ENCODE measurements around the gene RUNX3. TPM values are rescaled to one million over a fixed set of nuclear protein-coding genes. Genes with fewer than 3 reads are reported as not detected.

Gene RUNX3
- total RNA-seq, 6 donors from 2014 or later = 4.2 to 15.6 (median 10.1) TPM

DNA sequence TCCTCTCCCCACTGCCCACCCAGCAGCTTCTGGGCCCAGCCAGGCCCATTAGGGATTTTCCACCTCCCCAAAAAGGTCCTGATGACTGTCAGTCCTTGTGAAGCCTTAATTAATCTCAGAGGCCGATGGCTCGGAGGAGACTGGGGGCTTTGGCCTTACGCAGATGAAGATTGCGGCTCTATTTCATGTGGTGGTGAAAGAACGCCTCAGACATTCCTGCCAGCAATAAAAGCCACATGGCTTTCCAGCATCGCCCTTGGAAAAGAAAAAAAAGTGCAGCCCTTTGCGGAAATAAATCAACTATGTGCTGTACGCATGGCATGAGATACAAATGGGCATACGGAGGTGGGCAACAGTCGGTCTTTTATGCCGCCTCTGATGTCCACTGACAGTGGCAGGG lies 6.6 kb upstream of the RUNX3 start:
- Histone ChIP-seq H3K9me3 (no peaks in the 10 kb centered on the region), H3K27me3 (peaks cover 0 to 24% (median 14%) of the 10 kb centered on the region in 4 donors), H3K36me3 (no peaks in the 10 kb centered on the region), H3K4me3 (no peak overlapping the region), H3K27ac (no peak overlapping the region), H3K4me1 (peaks cover 9 to 14% (median 11%) of the 10 kb centered on the region in 4 donors)
- no peak for DNase-seq
- ATAC-seq (ENCODE audit: low FRiP score in 2 of 2) = no peak
- TF ChIP-seq POLR2AphosphoS5 (IDR thresholded peaks at IDR 0.05) (no peak), POLR2A (IDR thresholded peaks at IDR 0.05) (no peak), EP300 (IDR thresholded peaks at IDR 0.05) (no peak)
- TF ChIP-seq, protein P1, sequence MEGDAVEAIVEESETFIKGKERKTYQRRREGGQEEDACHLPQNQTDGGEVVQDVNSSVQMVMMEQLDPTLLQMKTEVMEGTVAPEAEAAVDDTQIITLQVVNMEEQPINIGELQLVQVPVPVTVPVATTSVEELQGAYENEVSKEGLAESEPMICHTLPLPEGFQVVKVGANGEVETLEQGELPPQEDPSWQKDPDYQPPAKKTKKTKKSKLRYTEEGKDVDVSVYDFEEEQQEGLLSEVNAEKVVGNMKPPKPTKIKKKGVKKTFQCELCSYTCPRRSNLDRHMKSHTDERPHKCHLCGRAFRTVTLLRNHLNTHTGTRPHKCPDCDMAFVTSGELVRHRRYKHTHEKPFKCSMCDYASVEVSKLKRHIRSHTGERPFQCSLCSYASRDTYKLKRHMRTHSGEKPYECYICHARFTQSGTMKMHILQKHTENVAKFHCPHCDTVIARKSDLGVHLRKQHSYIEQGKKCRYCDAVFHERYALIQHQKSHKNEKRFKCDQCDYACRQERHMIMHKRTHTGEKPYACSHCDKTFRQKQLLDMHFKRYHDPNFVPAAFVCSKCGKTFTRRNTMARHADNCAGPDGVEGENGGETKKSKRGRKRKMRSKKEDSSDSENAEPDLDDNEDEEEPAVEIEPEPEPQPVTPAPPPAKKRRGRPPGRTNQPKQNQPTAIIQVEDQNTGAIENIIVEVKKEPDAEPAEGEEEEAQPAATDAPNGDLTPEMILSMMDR (IDR thresholded peaks at IDR 0.05) = no peak
- 95 to 96% methylated on average over 11 of the region's 11 CpGs for WGBS, 2 donors

DNA sequence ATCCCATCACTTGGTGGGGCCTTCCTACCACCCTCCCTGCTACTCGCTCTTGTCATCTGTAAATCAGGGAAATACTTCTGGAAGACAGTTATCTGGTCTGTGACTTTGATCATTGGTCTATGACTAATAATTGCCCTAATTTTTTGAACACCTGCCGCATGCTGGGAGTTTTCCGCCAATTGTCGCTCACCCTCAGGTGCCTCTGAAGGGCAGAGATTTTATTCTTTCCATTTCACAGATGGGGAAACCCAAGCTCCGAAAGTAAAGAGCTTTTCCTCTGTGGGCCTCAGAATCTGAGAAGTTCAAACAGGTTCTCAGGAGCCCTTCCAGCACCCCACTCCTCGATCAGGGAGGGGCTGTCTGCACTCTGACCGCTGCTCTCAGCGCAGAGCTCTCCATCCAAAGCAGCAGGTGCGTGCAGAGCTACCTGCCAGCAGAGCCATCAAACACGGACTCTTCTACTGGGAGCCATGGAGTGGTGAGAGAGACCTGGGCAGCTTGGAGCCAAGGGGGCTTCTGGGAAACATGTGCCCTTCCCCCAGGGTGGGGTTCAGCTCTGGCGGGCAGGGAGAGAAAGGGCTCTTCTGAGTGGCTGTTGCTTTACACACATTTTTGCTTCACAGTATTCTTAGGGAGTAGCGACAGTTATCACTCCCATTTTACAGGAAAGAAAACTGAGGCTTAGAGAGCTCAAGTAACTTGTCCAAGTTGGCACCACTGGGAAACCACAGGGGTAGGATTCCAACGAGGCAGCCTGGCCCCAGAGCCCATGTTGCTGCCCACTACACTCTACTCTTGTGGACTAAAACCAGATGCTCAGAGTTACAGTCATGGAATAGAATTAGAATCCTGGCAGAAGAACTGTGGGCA lies 5.8 kb upstream of the RUNX3 start:
- Histone ChIP-seq H3K4me1 (peaks cover 14 to 23% (median 19%) of the 10 kb centered on the region in 4 donors), H3K27ac (no peak overlapping the region), H3K9me3 (no peaks in the 10 kb centered on the region), H3K27me3 (peaks cover 0 to 32% (median 22%) of the 10 kb centered on the region in 4 donors), H3K4me3 (no peak overlapping the region), H3K36me3 (no peaks in the 10 kb centered on the region)
- TF ChIP-seq POLR2A (IDR thresholded peaks at IDR 0.05) = no peak
- TF ChIP-seq, protein P1 (IDR thresholded peaks at IDR 0.05) = no peak
- no peak for TF ChIP-seq POLR2AphosphoS5 (IDR thresholded peaks at IDR 0.05)
- no peak for TF ChIP-seq EP300 (IDR thresholded peaks at IDR 0.05)
- ATAC-seq (ENCODE audit: low FRiP score in 2 of 2) = no peak
- no peak for DNase-seq
- 82 to 84% methylated on average over 11 to 13 of the region's 13 CpGs for WGBS, 2 donors

DNA sequence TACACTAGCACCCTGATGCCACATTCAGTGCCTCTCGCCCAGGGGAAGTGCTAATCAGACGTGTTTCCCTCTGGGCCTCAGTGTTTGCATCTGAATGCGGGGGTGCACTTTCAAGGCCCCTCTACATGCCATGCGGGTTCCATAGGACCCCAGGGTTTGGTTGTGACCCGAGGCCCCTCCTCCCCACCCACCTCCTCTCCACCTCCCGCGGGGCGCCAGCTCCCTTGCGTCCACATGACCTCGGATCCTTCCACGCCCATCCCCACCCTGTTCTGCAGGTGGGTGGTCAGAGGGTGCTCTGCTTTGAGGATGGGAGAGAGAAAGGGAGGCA lies 5.1 kb upstream of the RUNX3 start:
- TF ChIP-seq, protein P1 (IDR thresholded peaks at IDR 0.05) = no peak
- TF ChIP-seq POLR2A (IDR thresholded peaks at IDR 0.05) (no peak), EP300 (IDR thresholded peaks at IDR 0.05) (no peak), POLR2AphosphoS5 (IDR thresholded peaks at IDR 0.05) (no peak)
- Histone ChIP-seq H3K9me3 (no peaks in the 10 kb centered on the region), H3K4me3 (no peak overlapping the region), H3K27me3 (peaks cover 0 to 39% (median 27%) of the 10 kb centered on the region in 4 donors), H3K4me1 (peaks cover 20 to 30% (median 26%) of the 10 kb centered on the region in 4 donors), H3K27ac (no peak overlapping the region), H3K36me3 (no peaks in the 10 kb centered on the region)
- 49 to 56% methylated on average over 11 of the region's 11 CpGs for WGBS, 2 donors
- ATAC-seq (ENCODE audit: low FRiP score in 2 of 2) (no peak), DNase-seq (no peak)

DNA sequence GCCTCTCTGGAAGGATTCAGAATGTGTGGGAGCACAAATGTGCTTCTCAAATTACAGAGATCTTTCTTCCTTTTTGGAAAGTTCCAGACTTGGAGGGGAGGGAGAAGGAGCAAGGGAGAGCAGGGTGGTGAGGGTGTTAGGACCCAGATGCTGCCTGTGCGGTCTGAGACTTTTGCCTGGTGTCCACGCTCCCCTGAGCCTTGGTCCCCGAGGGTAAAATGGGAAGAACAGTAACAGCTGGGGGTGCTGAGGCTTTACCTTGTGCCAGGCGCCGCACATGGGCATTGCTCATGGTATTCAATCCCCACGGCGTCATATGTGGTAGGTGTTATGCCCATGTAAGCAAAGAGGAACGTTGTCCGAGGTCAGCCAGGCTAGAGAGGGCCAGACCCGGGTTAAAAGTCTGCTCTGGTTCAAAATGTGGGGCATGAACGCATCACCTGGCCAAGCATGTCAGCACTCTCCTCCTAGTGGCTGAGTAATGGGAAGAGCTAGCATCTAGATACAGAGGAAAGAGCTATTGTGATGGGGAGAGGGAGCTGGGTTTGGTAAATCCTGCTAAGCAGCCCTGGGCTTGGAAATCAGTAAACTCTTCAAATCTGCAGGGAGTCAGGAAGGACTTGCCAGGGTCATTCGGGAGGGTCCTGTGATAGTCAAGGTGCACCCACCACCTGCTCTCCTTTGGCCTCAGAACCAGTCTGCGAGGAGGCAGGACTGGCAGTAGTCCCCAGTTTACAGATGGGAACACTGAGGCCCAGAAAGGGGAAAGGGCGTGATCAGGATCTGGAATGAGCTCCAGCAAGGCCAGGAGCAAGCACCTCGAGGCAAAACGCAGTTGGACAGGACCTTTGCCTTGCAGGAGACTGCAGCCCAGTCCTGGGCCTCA lies 4.5 kb upstream of the RUNX3 start:
- WGBS, 2 donors = 51 to 68% methylated on average over 15 to 16 of the region's 16 CpGs

More for the DNA sequence above, 4.5 kb upstream of the RUNX3 start:
- TF ChIP-seq POLR2A (IDR thresholded peaks at IDR 0.05) (no peak), POLR2AphosphoS5 (IDR thresholded peaks at IDR 0.05) (no peak), EP300 (IDR thresholded peaks at IDR 0.05) (no peak)
- TF ChIP-seq, protein P1 (IDR thresholded peaks at IDR 0.05) = no peak
- H3K27me3 ChIP-seq = peaks cover 0 to 42% (median 29%) of the 10 kb centered on the region in 4 donors
- peaks cover 24 to 34% (median 27%) of the 10 kb centered on the region in 4 donors for H3K4me1 ChIP-seq
- DNase-seq (no peak), ATAC-seq (ENCODE audit: low FRiP score in 2 of 2) (no peak)
- H3K9me3 ChIP-seq = no peaks in the 10 kb centered on the region
- no peak overlapping the region for H3K4me3 ChIP-seq
- H3K36me3 ChIP-seq = no peaks in the 10 kb centered on the region
- H3K27ac ChIP-seq = no peak overlapping the region

Data from upper lobe of left lung (tissue), 6 donors.